Calu3 (cell line): Measurements from ENCODE around the gene C11orf98. TPM values are rescaled to one million over a fixed set of nuclear protein-coding genes. Genes with fewer than 3 reads are reported as not detected.

Experiments
- BruUV-seq: library from RNA; stranded (reverse); fragments of 400-500 nt; replicated peaks from 2 replicates; lab custom pipeline; 2021; lab: Mats Ljungman, UMichigan
- CTCF ChIA-PET: fragments of 300-600 bp; sonication (Branson Sonifier 250); formaldehyde crosslinking; loops from one replicate; lab custom pipeline; 2022; ENCODE audit warnings: antibody characterized with exemption; lab: Charles Lee
- DNase-seq: peaks from one replicate; pipeline ENCODE4 v3.0.0; 2022
- H3K27ac Mint-ChIP-seq: one replicate; pipeline ENCODE4 v1.8.0; 2022; ENCODE audit warnings: mixed read lengths; ENCODE audit not compliant: unreplicated experiment
- H3K27me3 Mint-ChIP-seq: one replicate; pipeline ENCODE4 v1.8.0; 2022; ENCODE audit warnings: mixed read lengths; ENCODE audit not compliant: unreplicated experiment
- H3K36me3 Mint-ChIP-seq: one replicate; pipeline ENCODE4 v1.8.0; 2022; ENCODE audit warnings: mild to moderate bottlenecking, moderate library complexity, mixed read lengths; ENCODE audit not compliant: insufficient read depth, unreplicated experiment
- H3K4me1 Mint-ChIP-seq: one replicate; pipeline ENCODE4 v1.8.0; 2022; ENCODE audit warnings: mild to moderate bottlenecking, low read depth, mixed read lengths; ENCODE audit not compliant: unreplicated experiment
- H3K4me3 Mint-ChIP-seq: one replicate; pipeline ENCODE4 v1.8.0; 2022; ENCODE audit warnings: mild to moderate bottlenecking, low read depth, moderate library complexity, mixed read lengths; ENCODE audit not compliant: unreplicated experiment
- H3K9me3 Mint-ChIP-seq: one replicate; pipeline ENCODE4 v1.8.0; 2022; ENCODE audit warnings: low read depth, mixed read lengths; ENCODE audit not compliant: unreplicated experiment
- intact Hi-C: fragments of 100-400 bp; cut with micrococcal nuclease; formaldehyde crosslinking; loops from one replicate; pipeline ENCODE4 v1.10.0; 2022; ENCODE audit not compliant: unreplicated experiment
- total RNA-seq: library from RNA; stranded (reverse); gene quantifications from 2 replicates; pipeline ENCODE4 v1.2.3, GENCODE V29; 2022
- TF ChIP-seq, protein P1 (sequence below): fragments of 200-600 bp; IDR thresholded peaks from one replicate; pipeline ENCODE4 v1.8.0; 2022; ENCODE audit warnings: antibody characterized with exemption; ENCODE audit not compliant: unreplicated experiment

Gene C11orf98
- total RNA-seq, 1 experiment from 2014 or later: 61.7 TPM

DNA sequence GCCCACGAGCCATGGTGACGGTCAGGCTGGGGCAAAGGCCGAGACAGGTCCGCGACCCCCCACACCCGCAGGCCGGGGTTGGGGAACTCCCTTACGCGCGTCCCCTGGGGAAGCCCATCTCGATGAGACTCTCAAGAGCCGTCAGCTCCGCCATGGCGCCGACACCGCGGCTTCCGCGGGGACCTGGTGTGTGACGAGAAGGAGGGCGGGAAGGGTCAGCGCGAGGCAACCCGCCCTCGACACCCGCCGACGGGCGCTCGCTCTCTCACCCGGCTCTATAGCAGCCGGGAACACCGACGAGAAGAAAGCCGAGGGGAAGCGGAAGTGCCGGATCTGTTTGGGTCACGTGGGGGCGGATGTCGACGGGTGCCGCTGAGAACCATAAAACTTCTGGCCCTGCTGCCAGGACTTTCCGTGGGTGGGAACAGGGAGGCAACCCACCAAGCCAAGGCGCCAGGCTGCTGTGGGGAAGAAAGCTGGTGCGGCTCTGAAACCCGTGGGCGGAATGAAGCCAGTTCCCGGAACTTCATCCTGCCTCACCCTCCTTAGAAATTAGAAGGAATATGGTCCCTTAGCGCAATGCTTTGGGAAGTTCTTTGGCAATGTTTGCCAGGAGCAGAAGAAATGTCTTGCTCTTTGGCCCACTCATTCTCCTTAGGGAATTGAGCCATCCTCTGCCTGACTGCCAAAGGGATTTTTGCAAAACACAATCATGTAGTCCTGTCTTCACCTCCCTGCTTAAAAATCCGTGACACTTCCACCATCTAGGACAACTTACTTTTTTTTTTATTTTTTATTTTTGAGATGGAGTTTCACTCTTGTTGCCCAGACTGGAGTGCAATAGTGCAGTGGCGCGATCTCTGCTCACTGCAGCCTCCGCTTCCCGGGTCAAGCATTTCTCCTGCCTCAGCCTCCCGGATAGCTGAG is 14.0 kb upstream of the C11orf98 start, which contains the start of gene UBXN1:
TSS of gene UBXN1 (minus strand) at position 304 of the 927 bp plus-strand sequence. CDS start at position 154, 150 bp downstream.
- CTCF ChIA-PET: no interaction called here
- TSS peak; percentile 29 for BruUV-seq

DNA sequence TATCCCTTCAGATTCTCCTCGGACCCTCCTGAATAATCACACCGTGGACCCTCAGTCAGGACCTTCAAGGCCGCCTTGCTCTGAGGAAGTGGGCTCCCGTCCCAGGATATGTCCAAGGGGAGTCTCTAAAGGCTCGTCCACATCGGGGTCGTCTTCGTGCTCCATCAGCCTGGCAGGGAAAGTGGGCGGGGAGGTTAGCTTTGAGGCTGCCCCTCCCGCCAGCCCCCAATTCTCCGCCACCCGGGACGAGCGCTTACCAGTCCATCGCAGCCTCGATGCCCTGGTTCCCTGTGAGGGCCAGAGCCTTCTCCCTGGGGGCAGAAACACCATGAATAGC is 13.4 kb upstream of the C11orf98 start:
- TF ChIP-seq, protein P1, sequence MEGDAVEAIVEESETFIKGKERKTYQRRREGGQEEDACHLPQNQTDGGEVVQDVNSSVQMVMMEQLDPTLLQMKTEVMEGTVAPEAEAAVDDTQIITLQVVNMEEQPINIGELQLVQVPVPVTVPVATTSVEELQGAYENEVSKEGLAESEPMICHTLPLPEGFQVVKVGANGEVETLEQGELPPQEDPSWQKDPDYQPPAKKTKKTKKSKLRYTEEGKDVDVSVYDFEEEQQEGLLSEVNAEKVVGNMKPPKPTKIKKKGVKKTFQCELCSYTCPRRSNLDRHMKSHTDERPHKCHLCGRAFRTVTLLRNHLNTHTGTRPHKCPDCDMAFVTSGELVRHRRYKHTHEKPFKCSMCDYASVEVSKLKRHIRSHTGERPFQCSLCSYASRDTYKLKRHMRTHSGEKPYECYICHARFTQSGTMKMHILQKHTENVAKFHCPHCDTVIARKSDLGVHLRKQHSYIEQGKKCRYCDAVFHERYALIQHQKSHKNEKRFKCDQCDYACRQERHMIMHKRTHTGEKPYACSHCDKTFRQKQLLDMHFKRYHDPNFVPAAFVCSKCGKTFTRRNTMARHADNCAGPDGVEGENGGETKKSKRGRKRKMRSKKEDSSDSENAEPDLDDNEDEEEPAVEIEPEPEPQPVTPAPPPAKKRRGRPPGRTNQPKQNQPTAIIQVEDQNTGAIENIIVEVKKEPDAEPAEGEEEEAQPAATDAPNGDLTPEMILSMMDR: no peak
- intact Hi-C loops: no loop called here
- no peaks in the 10 kb centered on the region for H3K27me3 Mint-ChIP-seq
- peak overlapping the region; percentile 84 for H3K27ac Mint-ChIP-seq
- H3K4me3 Mint-ChIP-seq: peak overlapping the region; percentile 86
- H3K4me1 Mint-ChIP-seq: peaks cover 24% of the 10 kb centered on the region
- CTCF ChIA-PET: no interaction called here
- DNase-seq: no peak
- peaks cover 61% of the 10 kb centered on the region for H3K36me3 Mint-ChIP-seq
- BruUV-seq: no TSS peak
- H3K9me3 Mint-ChIP-seq: no peaks in the 10 kb centered on the region

More for the DNA sequence above, 14.0 kb upstream of the C11orf98 start, which contains the start of gene UBXN1:
- Mint-ChIP-seq H3K4me1 (peaks cover 24% of the 10 kb centered on the region), H3K4me3 (peak within 1 kb of the TSS; percentile 86), H3K36me3 (peaks cover 54% of the 10 kb centered on the region), H3K27me3 (no peaks in the 10 kb centered on the region), H3K9me3 (no peaks in the 10 kb centered on the region), H3K27ac (peak within 1 kb of the TSS; percentile 84)
- TF ChIP-seq, protein P1: no peak
- intact Hi-C loops: no loop called here
- peak; percentile 83 for DNase-seq

DNA sequence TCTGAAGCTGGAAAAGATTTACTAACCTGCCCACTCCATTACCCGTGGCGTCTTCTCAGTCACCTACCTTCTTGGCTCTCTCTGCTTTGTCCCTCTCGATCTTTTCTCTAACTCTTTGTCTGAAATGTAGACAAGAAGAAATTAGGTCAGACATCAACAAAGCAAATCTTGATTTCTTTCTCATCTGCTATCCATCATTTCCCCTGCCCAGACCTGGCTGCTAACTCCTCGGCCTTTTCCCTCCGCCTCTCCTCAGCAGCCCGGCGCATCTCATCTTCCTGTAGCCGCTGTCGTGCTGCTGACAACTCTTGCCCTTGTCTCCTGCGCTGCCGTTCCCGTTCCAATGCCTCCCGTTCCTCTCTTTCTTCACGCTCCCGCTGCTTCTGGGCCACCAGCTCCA is 12.7 kb upstream of the C11orf98 start:
- DNase-seq: no peak
- H3K27me3 Mint-ChIP-seq: no peaks in the 10 kb centered on the region
- H3K36me3 Mint-ChIP-seq: peaks cover 67% of the 10 kb centered on the region
- peaks cover 24% of the 10 kb centered on the region for H3K4me1 Mint-ChIP-seq
- BruUV-seq: no TSS peak
- no peaks in the 10 kb centered on the region for H3K9me3 Mint-ChIP-seq
- TF ChIP-seq, protein P1: no peak
- H3K4me3 Mint-ChIP-seq: peak overlapping the region; percentile 86
- CTCF ChIA-PET: no interaction called here
- peak overlapping the region; percentile 17 for H3K27ac Mint-ChIP-seq
- intact Hi-C loops: no loop called here

DNA sequence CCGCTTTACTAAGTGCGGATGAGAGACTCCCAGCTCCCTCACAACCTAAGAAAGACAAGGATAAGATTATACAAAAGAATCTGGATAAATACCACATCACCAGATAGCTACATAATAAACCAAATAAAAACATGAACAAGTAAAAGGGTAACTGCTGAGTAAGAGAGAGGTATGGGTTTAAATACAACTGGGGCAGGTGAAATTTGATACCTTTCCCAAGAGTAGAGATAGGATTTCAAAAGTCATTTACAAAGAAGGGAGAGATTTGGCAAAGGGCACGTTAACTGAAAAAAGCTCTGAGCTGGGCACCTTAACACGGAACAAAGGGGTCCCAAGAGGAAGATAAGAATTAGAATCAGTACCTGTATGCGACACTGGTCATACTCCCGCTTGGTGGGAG is 12.1 kb upstream of the C11orf98 start:
- Mint-ChIP-seq H3K27ac (no peak overlapping the region), H3K36me3 (peaks cover 73% of the 10 kb centered on the region), H3K4me1 (peaks cover 24% of the 10 kb centered on the region), H3K9me3 (no peaks in the 10 kb centered on the region), H3K4me3 (peak overlapping the region; percentile 86), H3K27me3 (no peaks in the 10 kb centered on the region)
- CTCF ChIA-PET: no interaction called here
- intact Hi-C loops: no loop called here
- BruUV-seq: no TSS peak
- DNase-seq: no peak
- TF ChIP-seq, protein P1: no peak
